A673 (cell line): ENCODE measurements around the gene SDR39U1.

Source experiments
- CTCF ChIP-seq: fragments of 300-800, 200-600 bp; sonication (generic); conservative IDR thresholded peaks from 2 replicates; pipeline ENCODE4 v1.5.1; 2017; ENCODE audit warnings: low read depth, mild to moderate bottlenecking, antibody characterized with exemption, low read length, moderate library complexity, mixed read lengths
- EZH2 ChIP-seq: fragments of 200-600 bp; sonication (generic); IDR thresholded peaks from 2 replicates; pipeline ENCODE4 v1.6.1; 2017; ENCODE audit warnings: borderline replicate concordance, low read depth, mild to moderate bottlenecking, mixed read lengths, antibody characterized with exemption, low read length; ENCODE audit not compliant: poor library complexity, severe bottlenecking

GRCh38 chr14:24399447-24399822 lies 43.1 kb downstream of the SDR39U1 start:
- no peak for TF ChIP-seq CTCF
- no peak for TF ChIP-seq EZH2
